GM18870 (cell line): ENCODE measurements around the gene MORC4.

Source experiments
- ATAC-seq: cut with Tn5 transposase; IDR thresholded peaks from one replicate; pipeline ENCODE4 v1.9.1; 2021; ENCODE audit warnings: moderate library complexity; ENCODE audit not compliant: unreplicated experiment

Gene MORC4

DNA sequence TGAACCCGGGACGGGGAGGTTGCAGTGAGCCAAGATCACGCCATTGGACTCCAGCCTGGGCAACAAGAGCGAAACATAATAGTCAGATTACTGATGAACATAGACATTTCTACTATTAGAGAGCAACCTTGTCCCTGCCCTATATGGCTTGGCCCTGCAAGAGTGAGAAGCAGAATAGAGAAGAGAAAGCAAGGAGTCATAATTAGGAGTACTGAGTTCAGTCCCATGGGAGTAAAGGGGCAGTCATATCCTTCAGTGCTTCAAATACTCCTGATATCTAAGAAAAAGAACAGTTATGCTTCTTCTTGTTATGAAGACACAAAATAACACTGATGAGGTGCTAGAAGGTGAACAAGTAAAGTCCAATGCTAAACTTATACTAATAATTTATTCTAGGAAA is 46.0 kb downstream of the MORC4 start:
- ATAC-seq = no peak

DNA sequence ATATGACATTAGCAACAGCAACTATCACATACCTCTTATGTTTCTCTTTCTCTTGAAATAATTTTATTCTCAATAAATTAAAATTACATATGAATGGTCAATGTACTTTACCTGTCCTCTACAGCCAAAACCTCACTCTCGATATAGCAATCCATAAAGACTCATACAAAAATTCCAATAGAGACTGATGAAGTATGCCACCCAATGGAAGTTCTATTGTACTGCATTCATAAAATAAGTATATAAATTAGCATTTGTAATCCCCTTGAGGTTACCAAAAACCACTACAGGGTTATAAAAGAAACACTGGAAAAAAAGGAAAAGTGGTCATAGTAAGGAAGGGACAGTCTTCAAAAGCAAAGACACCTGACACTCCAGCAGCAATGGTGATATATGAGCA is 47.0 kb downstream of the MORC4 start:
- no peak for ATAC-seq

DNA sequence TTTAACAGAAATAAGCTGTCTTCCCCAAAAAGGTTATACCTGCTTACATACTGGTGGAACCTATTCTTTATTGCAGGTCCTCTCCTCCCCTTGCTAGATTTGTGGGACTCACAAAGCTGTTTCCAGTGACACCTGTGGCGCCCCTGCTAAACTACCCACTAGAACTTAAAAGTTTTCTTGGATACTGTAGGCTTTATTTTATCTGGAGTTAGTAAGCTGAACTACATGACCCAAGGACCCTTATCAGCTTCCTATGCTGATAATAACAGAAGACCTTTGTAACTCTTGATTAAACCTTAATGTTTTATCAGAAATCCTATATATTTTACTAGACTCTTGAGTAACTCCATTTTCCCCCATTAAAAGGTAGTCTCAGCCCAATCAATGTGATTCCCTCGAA is 47.5 kb downstream of the MORC4 start:
- no peak for ATAC-seq

DNA sequence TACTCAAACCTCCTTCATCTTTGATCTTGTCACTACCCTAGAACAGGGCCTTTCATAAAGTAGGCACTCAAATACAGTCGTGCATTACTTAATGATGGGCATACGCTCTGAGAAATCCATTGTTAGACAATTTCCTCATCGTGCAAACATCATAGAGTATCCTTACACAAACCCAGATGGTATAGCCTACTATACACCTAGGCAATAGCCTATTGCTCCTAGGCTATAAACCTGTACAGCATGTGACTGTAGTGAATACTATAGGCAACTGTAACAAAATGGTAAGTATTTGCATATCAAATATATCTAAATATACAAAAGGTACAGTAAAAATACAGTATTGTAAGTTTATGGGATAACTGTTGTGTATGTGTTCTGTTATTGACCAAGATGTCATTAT is 47.9 kb downstream of the MORC4 start:
- ATAC-seq = no peak

DNA sequence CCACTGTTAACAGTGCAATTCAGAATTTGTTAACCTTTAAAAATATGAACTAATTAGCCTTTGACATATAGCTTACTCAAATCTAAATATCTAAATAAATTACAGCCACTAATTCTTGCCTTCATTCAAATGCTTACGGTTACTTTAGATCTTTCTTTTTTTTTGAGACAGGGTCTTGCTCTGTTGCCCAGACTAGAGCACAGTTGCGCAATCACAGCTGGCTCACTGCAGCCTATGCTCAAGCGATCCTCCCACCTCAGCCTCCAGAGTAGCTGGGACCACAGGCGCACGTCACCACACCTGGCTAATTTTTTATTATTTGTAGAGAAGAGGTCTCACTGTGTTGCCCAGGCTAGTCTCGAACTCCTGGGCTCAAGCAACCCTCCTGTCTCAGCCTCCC is 48.8 kb downstream of the MORC4 start:
- ATAC-seq = no peak

DNA sequence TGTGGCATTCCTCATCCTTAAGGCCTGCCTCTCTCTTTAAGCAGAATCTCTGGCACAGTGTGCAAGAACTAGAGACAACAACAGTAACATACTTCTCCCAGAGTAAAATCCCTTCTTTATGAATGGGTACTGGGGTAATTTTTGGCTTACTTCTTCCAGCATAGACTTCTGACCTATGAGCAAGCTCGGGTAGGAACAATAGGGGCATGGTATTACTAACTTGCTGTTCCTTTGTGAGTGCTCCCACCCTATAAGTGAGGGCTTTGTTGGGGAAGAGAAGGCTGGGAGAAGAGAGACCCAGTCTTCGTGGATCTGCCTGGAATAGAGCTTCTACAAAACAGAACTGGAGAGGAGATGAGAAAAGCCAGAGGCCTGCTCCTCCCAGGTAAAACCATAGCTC is 49.6 kb downstream of the MORC4 start:
- no peak for ATAC-seq

DNA sequence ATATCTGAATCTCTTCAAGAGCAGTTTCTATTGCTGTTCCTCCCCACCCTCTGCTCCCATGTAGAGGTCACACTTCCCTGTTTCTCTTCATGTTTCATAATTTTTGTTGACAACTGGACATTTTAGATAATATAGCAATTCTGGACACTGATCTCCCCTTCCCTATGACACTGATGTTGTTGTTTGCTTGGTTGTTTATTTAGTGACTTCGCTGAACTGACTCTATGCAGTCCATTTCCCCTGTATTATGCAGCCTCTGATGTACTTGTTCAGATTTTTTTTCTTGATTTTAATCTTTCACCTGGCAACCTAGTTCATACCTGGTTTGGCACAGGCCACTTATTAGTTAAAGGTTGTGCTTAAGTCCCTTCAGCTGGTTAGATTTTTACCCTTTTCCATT is 50.6 kb downstream of the MORC4 start:
- no peak for ATAC-seq

DNA sequence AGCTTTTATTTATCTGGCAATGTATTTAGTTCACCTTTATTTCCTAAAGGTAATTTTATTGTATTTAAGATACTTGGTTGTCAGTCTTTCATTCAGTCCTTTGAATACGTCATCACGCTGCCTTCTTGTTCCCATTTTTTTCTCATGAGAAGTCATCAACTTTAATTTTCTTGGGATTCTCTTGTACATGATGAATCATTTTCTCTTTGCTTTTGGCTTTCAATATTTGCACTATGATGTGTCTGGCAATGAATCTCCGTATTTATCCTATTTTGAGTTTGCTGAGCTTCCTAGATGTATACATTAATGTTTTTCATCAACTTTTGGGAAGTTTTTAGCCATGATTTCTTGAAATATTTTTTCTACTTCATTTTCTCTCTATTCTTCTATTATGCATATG is 51.4 kb downstream of the MORC4 start:
- no peak for ATAC-seq

DNA sequence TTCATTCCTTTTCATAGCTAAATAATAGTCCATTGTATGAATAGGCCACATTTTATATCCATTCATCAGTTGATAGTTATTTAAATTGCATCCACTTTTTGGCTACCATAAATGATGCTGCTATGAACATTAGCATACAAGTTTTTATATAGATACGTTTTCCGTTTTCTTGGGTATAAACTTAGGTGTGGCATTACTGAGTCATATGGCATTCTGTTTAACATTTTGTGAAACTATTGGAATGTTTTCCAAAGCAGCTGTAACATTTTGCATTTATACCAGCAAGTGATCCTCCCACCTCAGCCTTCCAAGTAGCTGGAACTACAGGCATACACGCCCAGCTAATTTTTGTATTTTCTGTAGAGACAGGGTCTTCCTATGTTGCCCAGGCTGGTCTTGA is 53.5 kb downstream of the MORC4 start:
- ATAC-seq = no peak

DNA sequence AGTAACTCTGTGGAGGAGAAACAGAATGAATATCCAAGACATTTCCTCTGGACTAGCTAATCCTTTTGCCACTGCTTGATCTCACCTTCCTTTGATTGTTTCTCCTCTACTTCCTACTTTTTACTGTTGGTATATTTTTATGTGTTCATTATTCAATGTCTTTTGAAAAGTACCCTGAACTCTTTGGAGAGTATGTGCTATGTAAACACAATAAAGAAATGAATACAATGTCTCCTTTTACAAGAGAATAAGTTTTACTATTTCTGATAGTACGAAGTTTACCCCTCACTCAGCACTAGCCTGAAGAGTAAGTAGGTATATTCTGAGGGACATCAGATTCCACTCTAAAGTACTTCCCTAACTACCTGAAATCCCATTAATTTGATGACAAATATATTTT is 59.9 kb downstream of the MORC4 start:
- ATAC-seq = no peak

DNA sequence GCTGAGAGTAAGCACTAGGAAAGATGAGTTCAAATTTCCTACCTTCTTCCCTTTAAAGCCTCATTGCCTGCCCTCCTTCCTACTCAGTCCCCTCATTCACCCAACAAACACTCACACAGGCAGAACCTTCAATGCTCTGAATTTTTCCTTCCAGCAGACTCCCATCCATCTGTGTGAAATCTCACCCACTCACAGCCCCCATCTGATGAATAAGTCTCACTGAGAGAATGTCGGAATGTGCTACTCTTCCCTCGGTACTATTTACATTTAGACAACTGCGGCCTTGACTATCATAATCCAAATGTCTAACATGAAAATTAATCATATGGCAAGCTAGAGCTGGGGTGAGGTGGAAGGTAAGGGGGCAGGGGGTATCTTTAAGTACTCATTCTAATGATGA is 60.4 kb downstream of the MORC4 start:
- ATAC-seq = no peak

DNA sequence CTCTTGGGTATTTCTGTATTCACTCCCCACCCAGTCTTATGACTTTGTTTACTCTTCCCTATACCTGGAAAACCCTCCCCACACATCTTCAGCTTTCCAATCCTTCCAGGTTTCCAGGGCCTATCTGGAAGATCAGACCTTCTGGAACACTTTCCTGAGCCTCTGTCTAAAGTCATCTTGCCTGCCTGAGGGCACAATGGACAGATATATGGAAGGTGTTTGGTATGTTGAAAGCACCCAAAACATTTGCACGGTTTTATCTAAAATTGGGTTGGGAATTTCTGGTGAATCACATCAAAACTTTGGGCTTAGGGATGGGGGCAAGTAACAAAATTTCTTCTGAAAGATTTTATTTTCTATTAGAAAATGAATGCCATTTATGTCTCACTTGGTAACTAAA is 63.8 kb downstream of the MORC4 start:
- no peak for ATAC-seq

DNA sequence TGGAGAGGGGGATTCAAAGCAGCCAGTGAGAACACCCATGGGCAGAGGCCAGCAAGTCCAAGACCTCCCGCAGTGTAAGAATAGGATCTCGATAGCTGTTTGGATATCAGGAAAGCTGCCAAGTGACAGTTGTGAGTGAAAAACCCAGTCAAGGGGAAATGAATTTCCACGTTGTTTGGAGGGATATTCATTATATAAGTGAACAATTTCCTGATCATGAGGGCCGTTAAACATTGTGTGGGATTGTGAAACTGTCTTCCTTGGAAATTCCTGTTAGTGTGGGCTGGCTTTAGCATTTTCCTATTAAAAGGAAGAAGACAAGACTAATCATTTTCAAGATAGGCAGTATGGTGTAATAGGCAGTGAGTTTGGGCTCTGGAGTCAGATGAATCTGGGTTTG is 64.8 kb downstream of the MORC4 start:
- no peak for ATAC-seq

DNA sequence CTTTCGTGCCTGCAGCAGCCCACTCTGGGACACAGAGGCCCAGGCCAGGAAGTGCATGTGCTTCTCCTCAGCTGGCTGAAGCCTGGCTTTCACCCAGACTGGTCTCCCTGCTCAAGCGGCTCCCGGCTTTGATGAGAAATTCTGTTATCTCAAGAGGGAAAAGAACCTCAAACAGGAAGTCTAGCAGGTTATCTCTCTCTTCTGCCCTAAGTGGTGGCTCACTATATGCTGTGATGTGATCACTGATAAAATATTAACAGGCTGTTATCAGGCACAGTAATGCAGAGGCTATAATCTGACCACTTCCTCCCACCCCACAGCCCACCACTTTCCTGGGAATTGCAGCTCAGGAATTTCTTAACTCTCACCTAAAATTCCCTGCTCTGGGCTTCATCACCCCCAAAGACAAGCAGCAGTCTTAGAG is 66.5 kb downstream of the MORC4 start:
- ATAC-seq = no peak

DNA sequence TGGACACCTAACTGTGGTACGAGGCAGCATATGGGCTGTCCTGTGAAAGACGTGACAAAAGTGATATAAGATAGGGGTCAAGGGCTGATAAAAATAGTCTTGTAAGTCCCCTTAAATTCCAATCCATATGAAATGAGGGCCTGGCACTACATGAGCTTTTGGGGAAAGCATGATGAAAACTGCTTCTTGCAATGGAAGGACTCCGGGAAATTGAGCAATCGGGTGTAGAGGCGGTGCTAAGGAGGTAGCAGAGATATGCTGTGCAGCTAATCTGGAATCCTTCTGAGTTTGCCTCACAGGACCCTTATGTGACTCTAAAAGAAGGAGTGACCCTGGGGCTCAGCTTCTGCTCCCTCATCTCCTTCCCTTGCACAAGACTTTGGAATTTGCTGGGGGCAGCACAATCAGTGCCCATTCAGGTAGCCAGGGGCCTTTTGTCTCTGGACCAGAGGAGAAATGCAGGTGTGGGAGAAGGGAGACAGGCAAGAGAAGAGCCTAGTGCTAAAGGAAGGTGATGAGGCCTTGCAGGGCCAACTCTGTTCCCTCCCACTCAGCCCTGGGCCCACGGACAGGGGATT is 67.0 kb downstream of the MORC4 start:
- no peak for ATAC-seq

DNA sequence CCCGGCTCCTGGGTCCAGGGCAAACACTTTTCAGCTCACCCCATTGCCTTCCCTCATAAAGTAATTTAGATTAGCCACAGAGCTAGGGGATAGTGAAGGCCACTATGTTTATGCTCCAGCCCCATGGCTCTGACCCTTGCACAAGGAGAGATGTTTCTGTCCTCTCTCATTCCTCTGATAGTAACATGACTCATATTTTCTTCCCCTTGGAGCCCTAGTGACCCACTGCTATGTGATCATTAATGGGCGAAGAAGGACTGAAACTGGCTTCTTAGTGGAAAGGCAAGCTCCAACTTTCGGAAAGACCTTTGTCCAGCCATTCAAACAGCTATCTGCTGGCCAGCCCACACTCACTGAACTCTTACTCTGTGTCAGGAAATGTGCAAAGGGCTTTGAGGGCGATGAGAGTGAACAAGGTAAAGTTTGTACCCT is 67.5 kb downstream of the MORC4 start:
- no peak for ATAC-seq

DNA sequence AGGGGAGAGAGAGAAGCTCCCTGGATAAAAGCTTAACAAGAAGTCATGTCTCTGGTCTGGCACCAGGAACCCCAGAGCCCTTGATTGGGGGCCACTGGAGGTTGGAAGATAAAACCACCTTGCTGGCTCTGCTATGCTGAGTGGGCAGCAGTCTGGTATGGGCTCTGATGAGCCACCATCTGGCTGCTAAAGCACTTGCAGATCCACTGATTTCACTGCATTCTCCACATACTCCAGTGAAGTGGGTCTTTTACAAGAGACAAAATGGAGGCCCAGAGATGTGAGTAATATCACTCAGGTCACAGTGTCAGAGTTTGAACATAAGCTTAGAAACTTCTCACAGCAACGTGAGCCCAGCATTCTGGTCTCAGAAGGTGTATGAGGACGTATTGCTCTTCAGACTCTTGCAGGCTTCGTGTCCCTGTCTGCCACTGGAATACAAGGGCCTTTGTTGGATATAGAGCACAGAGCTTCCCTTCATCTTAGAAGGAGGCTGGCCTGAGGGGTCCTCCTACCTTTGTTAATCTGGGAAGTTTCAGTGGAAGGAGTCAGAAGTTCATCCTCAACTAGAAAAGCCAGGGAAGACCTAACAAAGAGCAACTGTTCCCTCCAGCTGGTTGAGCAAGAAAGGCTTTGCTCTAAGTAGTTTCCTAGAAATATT is 68.1 kb downstream of the MORC4 start:
- ATAC-seq = no peak

DNA sequence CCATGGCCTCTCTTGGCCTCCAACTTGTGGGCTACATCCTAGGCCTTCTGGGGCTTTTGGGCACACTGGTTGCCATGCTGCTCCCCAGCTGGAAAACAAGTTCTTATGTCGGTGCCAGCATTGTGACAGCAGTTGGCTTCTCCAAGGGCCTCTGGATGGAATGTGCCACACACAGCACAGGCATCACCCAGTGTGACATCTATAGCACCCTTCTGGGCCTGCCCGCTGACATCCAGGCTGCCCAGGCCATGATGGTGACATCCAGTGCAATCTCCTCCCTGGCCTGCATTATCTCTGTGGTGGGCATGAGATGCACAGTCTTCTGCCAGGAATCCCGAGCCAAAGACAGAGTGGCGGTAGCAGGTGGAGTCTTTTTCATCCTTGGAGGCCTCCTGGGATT is 71.8 kb downstream of the MORC4 start:
- ATAC-seq = no peak

DNA sequence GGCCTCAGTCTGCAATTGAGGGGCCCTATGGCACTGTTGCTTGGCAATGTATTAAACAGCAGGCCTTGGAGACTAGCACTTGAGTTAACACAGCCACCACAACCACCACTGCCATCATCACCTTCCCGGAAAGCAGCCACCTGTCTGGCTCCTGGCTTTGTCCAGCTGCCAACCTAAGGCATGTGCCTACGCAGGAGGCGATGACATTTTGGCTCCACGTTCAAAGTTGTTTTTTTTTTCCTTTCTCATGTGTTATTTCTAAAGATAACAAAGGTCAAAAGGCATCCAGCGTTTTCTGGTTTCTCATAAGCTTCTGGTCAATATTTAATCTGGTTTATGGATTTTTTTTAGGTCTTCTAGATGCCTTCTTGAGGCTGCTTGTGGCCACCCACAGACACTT is 72.3 kb downstream of the MORC4 start:
- no peak for ATAC-seq

DNA sequence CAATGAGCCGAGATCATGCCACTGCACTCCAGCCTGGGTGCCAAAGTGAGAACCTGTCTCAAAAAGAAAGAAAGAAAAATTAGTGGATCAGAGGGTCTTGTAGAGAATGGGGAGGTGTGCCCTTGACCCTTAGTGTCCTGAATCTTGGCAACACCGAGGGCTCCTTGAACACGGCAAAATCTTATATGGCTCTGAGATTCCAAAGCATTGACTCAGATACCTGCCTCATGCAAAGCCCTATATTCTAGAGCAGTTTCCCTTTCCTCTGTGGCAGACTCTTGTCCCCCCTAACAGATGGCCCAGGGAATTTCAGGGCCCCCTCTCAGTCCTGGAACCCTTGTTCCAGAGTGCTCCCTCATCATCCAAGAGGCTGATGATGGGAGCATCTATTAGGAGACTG is 73.0 kb downstream of the MORC4 start:
- no peak for ATAC-seq

DNA sequence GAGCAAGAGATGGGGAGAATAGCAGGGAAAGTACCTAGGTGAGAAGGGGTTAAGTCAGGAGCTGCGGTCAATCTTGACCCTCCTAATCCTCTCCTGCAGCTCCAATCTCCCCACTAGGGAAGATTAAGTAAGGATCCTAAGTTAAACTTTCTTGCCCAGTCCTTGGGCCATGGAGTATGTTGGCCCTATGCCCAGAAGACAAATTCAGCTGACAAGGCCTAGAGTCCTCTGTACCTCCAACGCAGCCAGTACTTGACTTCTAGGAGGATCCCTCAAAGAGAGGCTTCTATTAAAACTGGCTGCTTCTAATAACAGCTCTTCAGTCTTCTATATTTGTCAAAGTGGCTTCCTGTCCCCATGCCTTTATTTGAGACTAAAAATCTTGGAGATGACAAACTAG is 78.4 kb downstream of the MORC4 start:
- no peak for ATAC-seq

DNA sequence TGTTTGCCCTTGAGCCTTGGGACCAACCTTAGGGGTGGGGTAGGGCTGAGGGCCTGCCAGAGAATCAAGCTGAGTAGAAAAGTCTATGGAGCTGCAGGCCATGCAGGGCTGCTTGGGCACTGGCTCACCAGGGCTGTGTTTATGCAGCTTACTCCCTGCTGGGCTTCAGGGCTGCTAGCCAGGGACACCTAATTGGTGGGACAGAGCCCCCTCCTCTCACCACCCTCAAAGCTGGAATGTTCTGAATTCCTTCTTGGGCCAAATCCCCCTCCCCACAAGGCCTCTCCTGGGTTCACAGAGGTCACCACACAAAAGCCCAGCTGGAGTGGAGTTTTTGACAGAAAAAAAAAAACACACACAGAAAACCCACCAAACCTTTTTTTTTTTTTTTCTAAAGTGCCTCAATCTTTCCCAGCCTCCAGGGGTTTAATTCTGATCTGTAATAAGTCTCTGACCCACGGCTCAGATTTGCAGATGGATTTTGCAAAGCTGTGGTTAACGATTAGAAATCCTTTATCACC is 80.0 kb downstream of the MORC4 start, which contains the start of gene CLDN2:
Gene CLDN2, plus strand, starts transcription at position 471 of the 521 bp plus-strand sequence. CDS start 7,827 bp downstream, outside the sequence.
- no peak for ATAC-seq
